Gastroesophageal sphincter (tissue), 4 donors: ENCODE data around the gene PTPRD. TPM values are rescaled to one million over a fixed set of nuclear protein-coding genes. Genes with fewer than 3 reads are reported as not detected.

ENCODE experiments used
- ATAC-seq: fragments of 150-250 bp; one replicate; pipeline ENCODE4 v1.9.1; 2016; ENCODE audit warnings: mild to moderate bottlenecking, moderate library complexity
- H3K27ac ChIP-seq, 4 donors: fragments of 200-600 bp; sonication (generic) in 3 of 4; 1 replicate in 3 of 4; 2 replicates in 1 of 4; pipeline ENCODE4 v1.5.1; 2016 to 2019
- H3K27me3 ChIP-seq: fragments of 200-600 bp; sonication (generic); one replicate; pipeline ENCODE4 v1.5.1; 2019
- H3K36me3 ChIP-seq, 2 donors: fragments of 200-600 bp; sonication (generic); one replicate each; pipeline ENCODE4 v1.5.1; 2019; ENCODE audit warnings: control low read depth in 1 of 2
- H3K4me1 ChIP-seq, 3 donors: fragments of 200-600 bp; sonication (generic); 1 replicate in 2 of 3; 2 replicates in 1 of 3; pipeline ENCODE4 v1.5.1; 2016 to 2019; ENCODE audit warnings: control low read depth in 2 of 3
- H3K4me3 ChIP-seq, 2 donors: fragments of 200-600 bp; sonication (generic); one replicate each; pipeline ENCODE4 v1.5.1; 2019; ENCODE audit warnings: mild to moderate bottlenecking in 1 of 2, moderate library complexity in 1 of 2
- H3K9me3 ChIP-seq, 3 donors: fragments of 200-600 bp; sonication (generic); one replicate each; pipeline ENCODE4 v1.5.1; 2017 to 2019; ENCODE audit warnings: control low read depth in 2 of 3
- CTCF ChIP-seq, 4 experiments: fragments of 200-600 bp in 2 of 4; fragments of 450-650 bp in 2 of 4; sonication (generic) in 1 of 4; IDR thresholded peaks; one replicate each; pipeline ENCODE4 v1.5.1; 2017 to 2019; ENCODE audit warnings: antibody characterized with exemption in 4 of 4, mild to moderate bottlenecking in 2 of 4, moderate library complexity in 2 of 4
- EP300 ChIP-seq: sonication (generic); formaldehyde crosslinking; IDR thresholded peaks from one replicate; pipeline ENCODE4 v1.6.1; 2017; ENCODE audit warnings: antibody characterized with exemption, mild to moderate bottlenecking
- POLR2A ChIP-seq, 2 donors: fragments of 450-650 bp; IDR thresholded peaks; one replicate each; pipeline ENCODE4 v1.6.1; 2017; ENCODE audit warnings: antibody characterized with exemption in 2 of 2, mild to moderate bottlenecking in 2 of 2, moderate library complexity in 1 of 2
- POLR2AphosphoS5 ChIP-seq: sonication (generic); formaldehyde crosslinking; IDR thresholded peaks from one replicate; pipeline ENCODE4 v1.6.1; 2017; ENCODE audit warnings: antibody characterized with exemption
- WGBS, 2 donors: methylation state at CpG; one replicate each; pipeline ENCODE4 v1.1.5; 2018; ENCODE audit warnings: low coverage in 1 of 2; 5-methylcytosine and 5-hydroxymethylcytosine counted together
- total RNA-seq, 4 donors: library from RNA; depleted of rRNA; stranded (reverse); fragments of >200 nt; gene quantifications; one replicate each; pipeline ENCODE4 v1.1.0, GENCODE V29; 2016

Gene PTPRD
- total RNA-seq, 4 donors from 2014 or later = 3.5 to 53.9 (median 15.8) TPM

- no peak overlapping the region for H3K27ac ChIP-seq
- no peaks in the 10 kb centered on the region for H3K4me1 ChIP-seq
- H3K27me3 ChIP-seq = no peaks in the 10 kb centered on the region
- no peak overlapping the region for H3K4me3 ChIP-seq
- H3K9me3 ChIP-seq = no peaks in the 10 kb centered on the region
- ATAC-seq = no peak
- TF ChIP-seq CTCF (IDR thresholded peaks at IDR 0.05) (no peak), POLR2AphosphoS5 (no peak), POLR2A (IDR thresholded peaks at IDR 0.05) (no peak), EP300 (no peak)
- WGBS, 2 donors = 89 to 100% methylated on average over 1 of the region's 1 CpG
- H3K36me3 ChIP-seq = no peaks in the 10 kb centered on the region
These were observed 1840.5 kb downstream of the PTPRD start for GRCh38 chr9:8772302-8772701.

- Histone ChIP-seq H3K9me3 (no peaks in the 10 kb centered on the region), H3K27ac (no peak overlapping the region), H3K36me3 (no peaks in the 10 kb centered on the region), H3K4me1 (no peaks in the 10 kb centered on the region), H3K4me3 (no peak overlapping the region), H3K27me3 (no peaks in the 10 kb centered on the region)
- no peak for TF ChIP-seq POLR2AphosphoS5
- TF ChIP-seq CTCF (IDR thresholded peaks at IDR 0.05) = no peak
- TF ChIP-seq POLR2A (IDR thresholded peaks at IDR 0.05) = no peak
- TF ChIP-seq EP300 = no peak
- no peak for ATAC-seq
- 55 to 65% methylated on average over 3 to 4 of the region's 4 CpGs for WGBS, 2 donors
These were observed 1843.6 kb downstream of the PTPRD start for GRCh38 chr9:8769153-8769552.

- H3K4me3 ChIP-seq = no peak overlapping the region
- no peak overlapping the region for H3K27ac ChIP-seq
- ATAC-seq = no peak
- no peaks in the 10 kb centered on the region for H3K27me3 ChIP-seq
- H3K9me3 ChIP-seq = no peaks in the 10 kb centered on the region
- no peak for TF ChIP-seq POLR2AphosphoS5
- TF ChIP-seq POLR2A (IDR thresholded peaks at IDR 0.05) = no peak
- no peak for TF ChIP-seq CTCF (IDR thresholded peaks at IDR 0.05)
- TF ChIP-seq EP300 = no peak
- 80 to 81% methylated on average over 2 to 3 of the region's 3 CpGs for WGBS, 2 donors
- H3K36me3 ChIP-seq = no peaks in the 10 kb centered on the region
- H3K4me1 ChIP-seq = no peaks in the 10 kb centered on the region
These were observed 1846.7 kb downstream of the PTPRD start for GRCh38 chr9:8766096-8766495.

GRCh38 chr9:8764051-8764450 is 1848.8 kb downstream of the PTPRD start:
- Histone ChIP-seq H3K4me3 (no peak overlapping the region), H3K36me3 (no peaks in the 10 kb centered on the region), H3K27me3 (no peaks in the 10 kb centered on the region), H3K9me3 (no peaks in the 10 kb centered on the region), H3K4me1 (no peaks in the 10 kb centered on the region), H3K27ac (no peak overlapping the region)
- 85 to 100% methylated on average over 1 of the region's 1 CpG for WGBS, 2 donors
- ATAC-seq = no peak
- no peak for TF ChIP-seq POLR2AphosphoS5
- no peak for TF ChIP-seq CTCF (IDR thresholded peaks at IDR 0.05)
- no peak for TF ChIP-seq POLR2A (IDR thresholded peaks at IDR 0.05)
- no peak for TF ChIP-seq EP300

GRCh38 chr9:8762479-8763085 is 1850.2 kb downstream of the PTPRD start:
- H3K27ac ChIP-seq = no peak overlapping the region
- 72 to 89% methylated on average over 6 of the region's 6 CpGs for WGBS, 2 donors
- H3K36me3 ChIP-seq = no peaks in the 10 kb centered on the region
- TF ChIP-seq POLR2A (IDR thresholded peaks at IDR 0.05) (no peak), POLR2AphosphoS5 (no peak), EP300 (no peak), CTCF (IDR thresholded peaks at IDR 0.05) (no peak)
- no peak for ATAC-seq
- H3K27me3 ChIP-seq = no peaks in the 10 kb centered on the region
- H3K4me1 ChIP-seq = no peaks in the 10 kb centered on the region
- no peaks in the 10 kb centered on the region for H3K9me3 ChIP-seq
- no peak overlapping the region for H3K4me3 ChIP-seq
